ENCODE measurements around the gene ARMC8.

ARMC8 gene

DNA sequence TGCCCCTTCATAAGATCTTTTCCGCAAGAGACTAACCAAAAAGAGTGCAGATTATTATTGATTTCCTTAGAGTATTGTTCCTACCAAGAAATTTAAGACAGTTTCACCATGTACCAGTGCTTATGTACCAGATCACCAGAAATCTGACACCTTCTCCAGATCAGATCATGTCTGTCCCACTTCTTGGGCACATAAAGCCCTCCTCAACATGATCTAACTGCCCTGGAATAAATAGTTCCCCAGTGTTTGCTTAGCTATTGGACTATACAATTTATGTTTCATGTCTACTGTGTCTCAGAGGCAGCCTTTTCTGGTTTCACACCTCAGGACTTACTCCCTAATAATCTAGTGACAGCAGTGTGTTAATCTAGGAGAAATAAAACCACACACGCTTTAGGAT is 95.7 kb downstream of the ARMC8 start:
- DNase-seq (ENCODE audit: extremely low spot score) = no peak
- TF ChIP-seq, protein P1, sequence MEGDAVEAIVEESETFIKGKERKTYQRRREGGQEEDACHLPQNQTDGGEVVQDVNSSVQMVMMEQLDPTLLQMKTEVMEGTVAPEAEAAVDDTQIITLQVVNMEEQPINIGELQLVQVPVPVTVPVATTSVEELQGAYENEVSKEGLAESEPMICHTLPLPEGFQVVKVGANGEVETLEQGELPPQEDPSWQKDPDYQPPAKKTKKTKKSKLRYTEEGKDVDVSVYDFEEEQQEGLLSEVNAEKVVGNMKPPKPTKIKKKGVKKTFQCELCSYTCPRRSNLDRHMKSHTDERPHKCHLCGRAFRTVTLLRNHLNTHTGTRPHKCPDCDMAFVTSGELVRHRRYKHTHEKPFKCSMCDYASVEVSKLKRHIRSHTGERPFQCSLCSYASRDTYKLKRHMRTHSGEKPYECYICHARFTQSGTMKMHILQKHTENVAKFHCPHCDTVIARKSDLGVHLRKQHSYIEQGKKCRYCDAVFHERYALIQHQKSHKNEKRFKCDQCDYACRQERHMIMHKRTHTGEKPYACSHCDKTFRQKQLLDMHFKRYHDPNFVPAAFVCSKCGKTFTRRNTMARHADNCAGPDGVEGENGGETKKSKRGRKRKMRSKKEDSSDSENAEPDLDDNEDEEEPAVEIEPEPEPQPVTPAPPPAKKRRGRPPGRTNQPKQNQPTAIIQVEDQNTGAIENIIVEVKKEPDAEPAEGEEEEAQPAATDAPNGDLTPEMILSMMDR (IDR thresholded peaks at IDR 0.05; ENCODE audit: control extremely low read depth, extremely low read depth, low read depth, missing control alignments) = no peak
- ChIA-PET POLR2A (no interaction called here), CTCF (interaction anchor here (0.9 to 1.8 kb wide), 2 partner anchors 18 to 102 kb away, joined by 3 to 8 read pairs; no protein-coding TSS in a partner anchor)

DNA sequence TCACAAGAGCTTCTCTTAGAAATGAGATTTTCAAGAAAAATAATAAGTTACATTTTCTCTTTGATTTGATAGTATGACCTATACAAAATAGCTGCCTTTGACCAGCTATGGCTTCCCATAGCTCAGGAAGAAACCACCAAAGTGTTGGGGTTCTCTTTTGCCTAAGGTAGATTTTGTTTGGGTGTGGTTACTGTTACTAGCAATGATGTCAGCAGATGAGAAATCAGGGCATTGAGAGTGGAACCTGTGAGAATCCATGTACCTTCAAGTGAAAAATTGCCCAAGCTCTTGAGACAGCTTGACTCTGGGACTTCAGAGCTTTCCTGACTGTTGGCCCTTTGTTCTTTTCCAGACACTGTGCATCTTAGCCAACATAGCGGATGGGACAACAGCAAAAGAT is 97.0 kb downstream of the ARMC8 start:
- TF ChIP-seq, protein P1 (IDR thresholded peaks at IDR 0.05; ENCODE audit: control extremely low read depth, extremely low read depth, low read depth, missing control alignments) = no peak
- POLR2A ChIA-PET = no interaction called here
- no peak for DNase-seq (ENCODE audit: extremely low spot score)
- CTCF ChIA-PET = interaction anchor here (1.1 to 1.8 kb wide), 2 partner anchors 14 to 20 kb away, joined by 3 to 8 read pairs; no protein-coding TSS in a partner anchor

DNA sequence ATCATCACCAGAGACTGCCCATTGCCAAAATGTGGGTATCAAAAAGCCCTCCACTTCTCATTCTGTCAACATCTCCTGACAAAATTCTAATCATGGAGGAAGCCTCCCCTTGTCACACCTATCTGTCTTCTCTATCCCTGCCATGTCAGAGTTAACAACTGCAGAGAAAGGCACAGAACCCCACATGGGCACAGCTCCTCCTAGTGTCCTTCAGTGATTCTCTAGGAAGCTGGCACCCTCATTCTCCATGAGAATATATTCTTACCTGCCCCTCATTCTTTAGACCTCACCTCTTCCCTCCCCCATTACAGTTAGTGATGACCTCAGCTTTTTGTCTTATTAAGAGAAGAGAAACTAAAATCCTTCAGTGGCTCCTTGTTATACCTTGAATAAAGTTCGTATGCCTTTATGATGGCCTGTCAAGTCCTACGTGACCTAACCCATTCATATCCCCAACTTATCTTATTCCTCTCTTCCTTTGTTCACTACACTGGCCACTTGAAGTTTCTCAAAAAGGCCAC is 97.9 kb downstream of the ARMC8 start:
- CTCF ChIA-PET = interaction anchor here (0.9 to 1.5 kb wide), 3 partner anchors 35 to 104 kb away, joined by 3 read pairs; no protein-coding TSS in a partner anchor
- TF ChIP-seq, protein P1 (IDR thresholded peaks at IDR 0.05; ENCODE audit: control extremely low read depth, extremely low read depth, low read depth, missing control alignments) = no peak
- no peak for DNase-seq (ENCODE audit: extremely low spot score)
- POLR2A ChIA-PET = no interaction called here

DNA sequence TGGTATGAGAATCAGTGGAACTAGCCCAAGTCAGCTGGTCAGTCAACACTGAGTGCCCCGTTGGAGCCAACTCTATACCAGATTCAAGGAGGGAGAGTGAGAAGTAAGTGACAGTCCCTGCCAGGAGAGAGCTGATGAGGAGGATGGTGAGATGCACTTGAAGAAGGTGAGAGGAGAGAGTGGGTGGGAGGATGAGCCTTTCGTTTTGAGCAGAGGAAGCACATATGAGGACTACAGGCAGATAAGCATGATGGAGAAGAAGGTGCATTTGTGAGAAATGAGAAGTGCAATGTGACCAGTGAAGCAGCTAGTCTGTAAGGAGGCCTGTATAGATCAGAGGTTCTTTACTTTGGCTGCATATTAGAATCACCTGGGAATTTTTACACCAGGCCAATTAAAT is 102.2 kb downstream of the ARMC8 start:
- CTCF ChIA-PET = interaction anchor here (1.3 to 1.5 kb wide), 2 partner anchors 12 to 78 kb away, joined by 3 to 5 read pairs; no protein-coding TSS in a partner anchor
- DNase-seq (ENCODE audit: extremely low spot score) = no peak
- POLR2A ChIA-PET = no interaction called here
- TF ChIP-seq, protein P1 (IDR thresholded peaks at IDR 0.05; ENCODE audit: control extremely low read depth, extremely low read depth, low read depth, missing control alignments) = no peak

DNA sequence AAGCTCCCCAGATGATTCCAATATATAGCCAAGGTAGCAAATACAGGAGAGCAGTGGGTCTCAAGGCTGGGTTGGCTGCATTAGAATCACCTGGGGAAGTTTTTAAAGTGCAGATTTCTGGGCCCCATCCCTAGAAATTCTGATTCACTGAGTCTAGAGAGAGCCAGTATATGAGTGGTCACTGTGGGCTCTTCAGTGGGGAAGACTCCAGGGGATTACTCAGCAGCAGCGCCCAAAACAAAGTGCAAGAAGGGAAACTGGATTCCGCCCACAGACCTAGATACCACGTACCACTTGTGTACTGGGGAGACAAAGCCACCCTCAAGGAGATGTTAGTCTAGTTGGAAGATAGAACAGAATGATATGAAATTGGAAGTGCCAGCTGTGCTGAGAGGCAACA is 102.6 kb downstream of the ARMC8 start:
- POLR2A ChIA-PET = no interaction called here
- TF ChIP-seq, protein P1 (IDR thresholded peaks at IDR 0.05; ENCODE audit: control extremely low read depth, extremely low read depth, low read depth, missing control alignments) = no peak
- CTCF ChIA-PET = interaction anchor here (1.3 kb wide), 1 partner anchor 12 kb away, joined by 5 read pairs; no protein-coding TSS in a partner anchor
- no peak for DNase-seq (ENCODE audit: extremely low spot score)

DNA sequence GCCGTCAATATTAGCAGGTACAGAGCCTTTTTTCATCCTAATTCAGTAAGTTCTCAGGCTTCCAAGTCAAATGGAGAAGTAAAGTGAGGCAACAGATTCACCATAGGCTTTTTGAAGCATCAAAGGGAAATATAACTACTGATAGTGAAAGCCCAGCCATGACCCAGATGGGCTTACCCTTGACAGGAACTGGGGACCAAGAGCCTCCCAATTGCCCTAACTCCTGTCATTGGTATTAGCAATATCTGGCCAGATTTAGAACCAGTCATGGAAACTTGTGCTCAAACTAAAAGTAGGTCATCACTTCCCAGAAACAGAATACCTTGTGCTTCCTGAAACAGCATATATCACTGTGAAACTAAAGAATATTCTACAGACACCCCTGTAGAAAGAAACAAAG is 109.5 kb downstream of the ARMC8 start:
- DNase-seq (ENCODE audit: extremely low spot score) = no peak
- ChIA-PET CTCF (no interaction called here), POLR2A (no interaction called here)
- TF ChIP-seq, protein P1 (IDR thresholded peaks at IDR 0.05; ENCODE audit: control extremely low read depth, extremely low read depth, low read depth, missing control alignments) = no peak

All from GM10248 (cell line).